ENCODE results near the gene HSCB.
"Not testable (repeated sequence)": the region's sequence is repeated elsewhere in the genome, so short reads cannot be mapped to it uniquely, and the experiment has no call there.

DNA sequence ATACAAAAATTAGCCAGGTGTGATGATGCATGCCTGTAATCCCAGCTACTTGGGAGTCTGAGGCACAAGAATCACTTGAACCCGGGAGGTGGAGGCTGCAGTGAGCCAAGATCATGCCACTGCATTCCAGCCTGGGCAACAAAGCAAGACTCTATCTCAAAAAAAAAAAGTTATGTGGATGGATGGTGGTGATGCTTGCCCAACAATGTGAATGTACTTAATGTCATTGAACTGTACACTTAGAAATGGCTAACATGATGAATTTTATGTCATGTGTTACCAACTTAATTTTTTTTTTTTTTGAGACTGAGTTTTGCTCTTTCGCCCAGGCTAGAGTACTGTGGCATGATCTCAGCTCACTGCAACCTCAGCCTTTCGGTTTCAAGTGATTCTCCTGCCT, 12.7 kb downstream of the HSCB start:
- TF ChIP-seq, protein P1, sequence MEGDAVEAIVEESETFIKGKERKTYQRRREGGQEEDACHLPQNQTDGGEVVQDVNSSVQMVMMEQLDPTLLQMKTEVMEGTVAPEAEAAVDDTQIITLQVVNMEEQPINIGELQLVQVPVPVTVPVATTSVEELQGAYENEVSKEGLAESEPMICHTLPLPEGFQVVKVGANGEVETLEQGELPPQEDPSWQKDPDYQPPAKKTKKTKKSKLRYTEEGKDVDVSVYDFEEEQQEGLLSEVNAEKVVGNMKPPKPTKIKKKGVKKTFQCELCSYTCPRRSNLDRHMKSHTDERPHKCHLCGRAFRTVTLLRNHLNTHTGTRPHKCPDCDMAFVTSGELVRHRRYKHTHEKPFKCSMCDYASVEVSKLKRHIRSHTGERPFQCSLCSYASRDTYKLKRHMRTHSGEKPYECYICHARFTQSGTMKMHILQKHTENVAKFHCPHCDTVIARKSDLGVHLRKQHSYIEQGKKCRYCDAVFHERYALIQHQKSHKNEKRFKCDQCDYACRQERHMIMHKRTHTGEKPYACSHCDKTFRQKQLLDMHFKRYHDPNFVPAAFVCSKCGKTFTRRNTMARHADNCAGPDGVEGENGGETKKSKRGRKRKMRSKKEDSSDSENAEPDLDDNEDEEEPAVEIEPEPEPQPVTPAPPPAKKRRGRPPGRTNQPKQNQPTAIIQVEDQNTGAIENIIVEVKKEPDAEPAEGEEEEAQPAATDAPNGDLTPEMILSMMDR (IDR thresholded peaks at IDR 0.05): not testable (repeated sequence)
- not testable (repeated sequence) for TF ChIP-seq POLR2AphosphoS5 (IDR thresholded peaks at IDR 0.05)
